GM12891 (cell line): ENCODE measurements around the gene ABTB2.

Experiments used
- POLR2A ChIP-seq: IDR thresholded peaks from 2 replicates; pipeline ENCODE4 v1.6.1; 2011; ENCODE audit warnings: low read depth, low read length, control low read depth
- POLR2AphosphoS5 ChIP-seq: IDR thresholded peaks from 2 replicates; pipeline ENCODE4 v1.6.1; 2011; ENCODE audit warnings: low read depth, low read length, control low read depth
- POU2F2 ChIP-seq: IDR thresholded peaks from 2 replicates; pipeline ENCODE4 v1.6.1; 2011; ENCODE audit warnings: low read depth, mild to moderate bottlenecking, control low read depth, low read length, moderate library complexity
- SPI1 ChIP-seq: IDR thresholded peaks from 2 replicates; pipeline ENCODE4 v1.6.1; 2011; ENCODE audit warnings: low read depth, low read length, control low read depth
- TAF1 ChIP-seq: IDR thresholded peaks from 2 replicates; pipeline ENCODE4 v1.6.1; 2011; ENCODE audit warnings: low read depth, low read length, control low read depth

- TF ChIP-seq POLR2A: no peak
- no peak for TF ChIP-seq SPI1
- TF ChIP-seq POLR2AphosphoS5: no peak
- TF ChIP-seq TAF1: no peak
- TF ChIP-seq POU2F2: no peak
Measured at GRCh38 chr11:34373727-34374126, 15.9 kb upstream of the ABTB2 start.
